Measurements from ENCODE around the gene BICC1.

- TF ChIP-seq CTCF (IDR thresholded peaks at IDR 0.05; ENCODE audit: low read depth, low read length), result no peak
- TF ChIP-seq POLR2A (IDR thresholded peaks at IDR 0.05; ENCODE audit: extremely low read depth, insufficient read length), result no peak
- no peak for TF ChIP-seq MYC (IDR thresholded peaks at IDR 0.05; ENCODE audit: low read depth, low read length)
Observed at GRCh38 chr10:58733436-58733835, 220.8 kb downstream of the BICC1 start.
